Posterior cingulate gyrus (tissue), 11 donors: Measurements from ENCODE around the gene WDR6.
"Not testable (repeated sequence)": the region's sequence is repeated elsewhere in the genome, so short reads cannot be mapped to it uniquely, and the experiment has no call there.

Source experiments
- DNase-seq, 10 donors: peaks; one replicate each; pipeline versions ENCODE4 v3.0.0 to v3.0.0-alpha.2; 2020 to 2021; ENCODE audit warnings: mixed read lengths in 3 of 10
- intact Hi-C: fragments of 100-400 bp; cut with DNase I; formaldehyde crosslinking; loops from one replicate; pipeline ENCODE4 v1.15.1; 2023

WDR6 gene

DNA sequence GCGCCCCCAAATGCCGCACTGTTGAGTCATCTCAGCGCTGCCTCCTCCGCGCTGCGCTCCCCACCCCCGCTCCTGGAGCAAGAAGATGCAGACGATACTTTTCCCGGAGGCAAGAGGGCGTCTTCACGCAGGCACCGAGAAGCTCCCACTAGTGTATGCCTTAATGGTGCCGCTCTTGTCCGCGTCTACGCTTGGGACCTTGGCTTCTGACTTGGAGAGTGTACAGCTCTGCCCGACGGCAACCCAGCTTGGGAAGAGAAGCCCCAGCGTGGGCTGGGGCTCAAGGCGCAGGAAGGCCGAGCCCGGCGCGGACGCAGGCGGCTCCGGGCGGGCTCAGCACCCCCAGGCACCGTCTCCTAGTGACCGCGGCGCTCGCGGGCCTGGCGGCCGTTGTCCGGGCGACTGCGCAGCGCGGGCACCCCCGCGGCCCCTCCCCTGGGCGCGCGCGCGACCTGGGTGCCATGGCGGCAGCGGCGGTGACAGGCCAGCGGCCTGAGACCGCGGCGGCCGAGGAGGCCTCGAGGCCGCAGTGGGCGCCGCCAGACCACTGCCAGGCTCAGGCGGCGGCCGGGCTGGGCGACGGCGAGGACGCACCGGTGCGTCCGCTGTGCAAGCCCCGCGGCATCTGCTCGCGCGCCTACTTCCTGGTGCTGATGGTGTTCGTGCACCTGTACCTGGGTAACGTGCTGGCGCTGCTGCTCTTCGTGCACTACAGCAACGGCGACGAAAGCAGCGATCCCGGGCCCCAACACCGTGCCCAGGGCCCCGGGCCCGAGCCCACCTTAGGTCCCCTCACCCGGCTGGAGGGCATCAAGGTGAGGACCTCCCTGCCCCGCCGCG, 17.2 kb upstream of the WDR6 start, which contains the start of gene P4HTM:
P4HTM (plus strand) TSS at position 446 of the 840 bp plus-strand sequence; CDS start at position 462, 16 bp downstream.
- peak; percentile 75 to 99 (median 90) for DNase-seq
- intact Hi-C loops, result loop anchor here (2.0 kb wide), 2 partner anchors 17 to 71 kb away; partner anchors contain the start of genes ARIH2 and WDR6

DNA sequence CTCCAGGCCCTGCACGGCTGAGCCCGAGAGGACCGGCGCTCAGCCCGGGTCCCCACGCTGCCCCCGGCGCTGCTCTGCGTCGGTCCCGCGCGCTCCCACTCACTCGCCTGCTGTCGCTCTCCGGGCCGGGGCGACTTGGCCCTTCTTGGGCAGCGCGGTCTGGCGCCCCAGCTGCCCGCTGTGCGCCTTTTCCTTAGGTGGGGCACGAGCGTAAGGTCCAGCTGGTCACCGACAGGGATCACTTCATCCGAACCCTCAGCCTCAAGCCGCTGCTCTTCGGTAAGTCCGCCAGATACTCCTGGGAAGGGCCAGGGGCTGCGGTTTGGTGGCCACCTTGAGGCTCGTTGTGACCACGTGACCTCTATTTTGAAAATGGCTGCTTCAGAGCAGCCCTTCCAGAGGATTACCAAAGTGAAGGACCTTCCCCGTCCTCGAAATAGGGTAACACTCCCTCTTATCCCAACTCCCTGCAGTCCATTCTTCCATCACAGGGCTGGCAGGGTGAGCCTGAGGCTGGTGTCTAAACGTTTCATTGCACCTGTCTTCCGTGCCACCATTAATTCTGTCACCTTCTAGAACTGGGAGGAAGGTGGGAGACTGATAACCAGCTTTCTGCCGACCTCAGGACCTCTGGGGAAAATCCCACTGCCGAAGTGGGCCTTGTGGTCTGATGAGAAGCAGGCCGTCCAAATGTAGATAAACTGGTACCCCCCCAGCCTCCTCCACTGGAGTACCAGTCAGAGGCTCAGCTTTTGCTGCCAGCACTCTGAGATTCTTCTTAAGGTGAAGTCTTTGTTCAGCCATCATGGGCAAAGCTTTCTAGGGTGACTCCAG, 16.3 kb upstream of the WDR6 start:
- DNase-seq, result peak in 5 of 10 donors; percentile 30 to 90 (median 68)
- intact Hi-C loops, result loop anchor here (2.0 kb wide), 2 partner anchors 16 to 72 kb away; partner anchors contain the start of genes ARIH2 and WDR6

DNA sequence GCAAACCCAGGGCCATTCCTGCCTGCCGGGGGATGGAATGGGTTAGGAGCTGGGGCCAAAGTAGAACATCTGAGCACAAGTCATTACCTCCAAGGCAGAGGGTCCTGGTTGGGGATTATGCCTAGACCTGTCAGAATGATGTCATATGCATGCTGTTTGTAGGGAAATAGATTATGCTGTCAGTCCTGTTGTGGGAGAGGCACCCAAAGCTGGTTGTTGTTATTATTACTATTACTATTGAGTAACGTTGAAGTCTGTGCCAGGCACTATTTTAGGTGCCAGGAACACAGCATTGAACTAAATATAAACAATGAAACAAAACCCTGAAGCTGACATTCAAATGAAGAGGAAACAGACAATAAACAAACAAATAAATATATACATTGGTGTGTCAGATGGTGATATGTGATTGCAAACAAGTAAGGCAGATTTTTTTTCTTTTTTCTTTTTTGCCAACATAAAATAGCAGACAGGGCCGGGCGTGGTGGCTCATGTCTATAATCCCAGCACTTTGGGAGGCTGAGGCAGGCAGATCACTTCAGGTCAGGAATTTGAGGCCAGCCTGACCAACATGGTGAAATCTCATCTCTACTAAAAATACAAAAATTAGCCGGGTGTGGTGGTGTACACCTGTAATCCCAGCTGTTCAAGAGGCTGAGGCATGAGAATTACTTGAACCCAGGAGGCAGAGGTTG, 15.2 kb upstream of the WDR6 start:
- intact Hi-C loops, result loop anchor here (2.0 kb wide), 2 partner anchors 15 to 73 kb away; partner anchors contain the start of genes ARIH2 and WDR6
- DNase-seq, result peak in 3 of 10 donors; percentile 50 to 60 (median 56)

DNA sequence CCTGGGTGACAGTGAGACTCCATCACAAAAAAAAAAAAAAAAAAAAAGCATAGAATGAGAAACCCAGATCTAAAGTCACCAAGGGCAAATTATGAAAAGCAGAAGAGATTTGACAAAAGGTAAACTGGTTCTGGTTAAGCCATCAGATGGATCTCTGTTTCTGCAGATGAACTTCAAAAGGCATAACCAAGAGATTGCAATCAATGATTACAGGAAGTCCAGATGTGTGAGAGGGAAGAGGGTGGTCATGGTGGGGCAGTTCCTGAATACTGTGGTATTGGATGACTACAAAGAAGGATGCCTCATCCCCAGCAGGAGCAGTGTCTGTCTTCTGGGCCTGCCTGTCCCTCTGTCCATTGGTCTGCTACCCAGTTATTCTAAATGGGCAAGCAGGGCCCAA, 13.4 kb upstream of the WDR6 start:
- DNase-seq, result no peak
- intact Hi-C loops, result no loop called here

DNA sequence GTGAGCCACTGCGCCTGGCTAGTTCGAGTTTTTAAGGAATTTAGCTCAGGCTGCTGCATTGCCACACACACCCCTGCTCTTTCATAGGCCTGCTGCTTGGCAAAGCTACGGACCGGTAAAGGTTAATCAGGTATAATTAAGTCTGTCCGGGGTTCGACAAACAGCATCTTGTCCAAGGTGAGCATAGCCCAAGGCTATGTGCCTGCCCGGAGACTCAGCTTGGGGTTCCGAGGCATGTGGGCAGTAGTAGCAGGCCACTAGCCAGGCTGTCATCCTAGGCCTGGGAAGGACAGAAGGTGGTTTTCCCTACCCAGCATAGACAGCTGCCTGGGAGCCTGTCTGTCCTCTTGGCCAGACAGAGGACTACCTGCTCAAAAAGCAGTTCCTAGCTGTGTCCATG, 10.6 kb upstream of the WDR6 start:
- peak in 2 of 10 donors; percentile 26 to 54 for DNase-seq
- intact Hi-C loops, result no loop called here

DNA sequence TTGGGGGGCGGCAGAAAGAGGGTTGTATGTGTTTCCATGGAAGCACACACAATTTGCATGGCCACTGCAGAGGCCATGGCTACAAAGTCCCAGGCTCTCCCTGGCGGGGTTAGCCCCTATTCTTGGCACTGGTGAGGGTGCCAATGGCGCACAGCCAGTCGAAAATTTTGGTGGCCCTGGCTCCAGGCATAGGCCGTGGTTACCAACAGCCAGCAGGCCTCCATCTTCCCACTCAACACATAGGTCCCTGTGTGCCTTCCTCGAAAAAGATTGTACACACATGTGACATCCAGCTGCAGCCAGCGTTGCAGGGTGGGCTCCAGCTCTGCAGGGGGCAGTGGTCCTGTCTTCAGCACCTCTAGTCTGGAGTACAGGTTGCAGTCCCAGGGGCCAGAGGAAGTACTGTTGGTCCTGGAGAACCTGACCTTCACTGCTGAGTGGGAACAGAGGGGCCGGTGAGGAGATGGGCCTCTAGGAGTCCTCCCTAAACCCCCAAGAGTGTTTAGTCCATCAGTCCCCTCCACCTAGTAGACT, 10.0 kb upstream of the WDR6 start:
- peak in 2 of 10 donors; percentile 38 to 62 for DNase-seq
- intact Hi-C loops, result no loop called here

DNA sequence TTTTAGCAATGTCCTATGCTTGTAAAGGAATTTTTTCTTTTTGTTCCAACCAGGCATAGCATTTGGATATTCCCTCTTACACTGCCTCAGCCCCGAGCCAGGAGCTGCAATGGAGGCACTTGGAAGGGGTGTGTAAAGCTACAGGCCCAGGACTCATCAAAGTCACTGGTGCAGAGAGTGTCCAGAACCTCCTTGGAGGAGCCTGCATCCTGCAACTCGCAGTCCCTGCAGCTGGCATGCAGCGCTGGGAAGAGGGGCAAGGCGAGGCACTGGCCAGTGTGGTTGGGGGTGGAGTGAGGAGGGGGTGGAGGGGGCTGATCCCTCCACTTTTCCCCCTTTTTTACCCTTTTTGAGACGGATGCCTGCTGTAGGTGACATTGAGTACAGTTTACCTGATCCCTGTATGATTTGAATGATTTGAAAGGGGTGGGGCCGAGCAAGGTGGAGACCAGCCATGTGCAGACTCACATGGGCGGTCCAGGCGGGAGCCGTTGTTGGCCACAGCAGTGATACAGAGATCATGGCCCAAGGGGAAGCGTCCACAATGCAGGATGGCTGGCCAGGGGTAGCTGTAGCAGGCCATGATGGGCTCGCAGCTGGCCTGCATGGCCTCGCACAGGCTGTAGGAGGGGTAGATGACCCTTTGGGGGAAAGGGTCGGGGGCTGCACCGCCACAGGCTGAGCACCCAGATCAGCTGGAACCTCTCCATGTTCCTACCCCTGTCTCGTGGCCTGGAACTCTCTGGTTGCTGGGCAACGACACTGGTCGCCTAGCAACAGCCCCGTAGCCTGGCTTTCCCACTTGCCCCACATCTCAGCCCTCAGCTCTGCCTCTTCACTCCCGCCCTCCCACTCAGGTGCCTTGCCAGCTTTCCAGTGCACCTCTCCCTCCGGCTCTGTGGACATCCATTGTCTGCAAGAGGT, 9.2 kb upstream of the WDR6 start:
- peak in 7 of 10 donors; percentile 60 to 94 (median 72) for DNase-seq
- intact Hi-C loops, result no loop called here

DNA sequence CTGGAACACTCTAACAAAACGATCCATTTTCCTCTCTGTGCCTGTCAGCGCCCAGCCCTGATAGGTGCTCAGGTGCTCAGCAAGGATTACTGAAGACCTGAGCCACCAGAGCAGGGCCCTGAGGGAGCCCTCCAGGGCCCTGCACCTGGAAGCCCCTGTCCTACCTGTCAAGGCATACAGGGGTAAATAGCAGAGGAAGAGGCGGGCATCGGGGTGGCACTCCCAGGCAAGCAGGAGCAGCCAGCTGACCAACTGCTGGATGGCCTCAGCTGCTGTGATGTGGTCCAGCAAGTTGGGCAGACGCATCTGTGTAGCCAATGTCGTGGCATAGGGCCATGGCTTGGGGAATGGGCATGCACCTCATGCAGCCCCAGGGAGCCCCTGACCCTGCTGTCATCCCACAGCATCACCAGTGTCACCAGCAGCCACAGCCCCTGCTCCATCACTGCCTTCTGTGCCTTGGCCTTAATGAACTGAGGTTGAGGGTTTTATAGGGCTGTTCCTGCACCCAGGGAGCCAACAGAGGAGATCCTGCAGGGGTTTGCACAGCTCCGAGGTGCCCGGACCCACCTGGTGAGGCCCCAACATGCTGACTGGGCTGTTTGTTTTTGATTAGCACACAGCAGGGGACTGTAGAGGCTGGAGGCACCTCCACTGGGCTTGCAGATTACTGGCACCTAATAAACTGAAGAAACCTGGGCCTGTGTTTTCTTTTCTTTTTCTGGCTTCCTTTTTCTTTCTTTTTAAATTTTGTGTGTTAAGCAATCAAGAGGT, 7.9 kb upstream of the WDR6 start:
- peak in 1 of 10 donors; percentile 73 for DNase-seq
- intact Hi-C loops, result no loop called here

DNA sequence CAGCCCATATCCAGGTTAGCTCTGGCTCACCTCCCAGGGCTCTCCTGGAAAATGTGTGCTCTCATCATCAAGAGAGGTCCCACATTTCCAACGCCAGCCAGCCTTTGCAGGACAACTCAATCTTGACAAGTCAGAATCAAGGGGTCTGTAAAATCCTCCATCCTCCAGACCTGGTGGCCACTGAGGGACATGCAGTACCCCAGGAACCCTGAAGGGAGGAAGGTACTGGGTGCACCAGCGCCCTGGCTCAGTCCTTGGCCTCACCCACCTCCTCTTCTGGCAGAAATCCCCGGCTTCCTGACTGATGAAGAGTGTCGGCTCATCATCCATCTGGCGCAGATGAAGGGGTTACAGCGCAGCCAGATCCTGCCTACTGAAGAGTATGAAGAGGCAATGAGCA, 6.0 kb upstream of the WDR6 start:
- intact Hi-C loops, result no loop called here
- DNase-seq, result no peak

DNA sequence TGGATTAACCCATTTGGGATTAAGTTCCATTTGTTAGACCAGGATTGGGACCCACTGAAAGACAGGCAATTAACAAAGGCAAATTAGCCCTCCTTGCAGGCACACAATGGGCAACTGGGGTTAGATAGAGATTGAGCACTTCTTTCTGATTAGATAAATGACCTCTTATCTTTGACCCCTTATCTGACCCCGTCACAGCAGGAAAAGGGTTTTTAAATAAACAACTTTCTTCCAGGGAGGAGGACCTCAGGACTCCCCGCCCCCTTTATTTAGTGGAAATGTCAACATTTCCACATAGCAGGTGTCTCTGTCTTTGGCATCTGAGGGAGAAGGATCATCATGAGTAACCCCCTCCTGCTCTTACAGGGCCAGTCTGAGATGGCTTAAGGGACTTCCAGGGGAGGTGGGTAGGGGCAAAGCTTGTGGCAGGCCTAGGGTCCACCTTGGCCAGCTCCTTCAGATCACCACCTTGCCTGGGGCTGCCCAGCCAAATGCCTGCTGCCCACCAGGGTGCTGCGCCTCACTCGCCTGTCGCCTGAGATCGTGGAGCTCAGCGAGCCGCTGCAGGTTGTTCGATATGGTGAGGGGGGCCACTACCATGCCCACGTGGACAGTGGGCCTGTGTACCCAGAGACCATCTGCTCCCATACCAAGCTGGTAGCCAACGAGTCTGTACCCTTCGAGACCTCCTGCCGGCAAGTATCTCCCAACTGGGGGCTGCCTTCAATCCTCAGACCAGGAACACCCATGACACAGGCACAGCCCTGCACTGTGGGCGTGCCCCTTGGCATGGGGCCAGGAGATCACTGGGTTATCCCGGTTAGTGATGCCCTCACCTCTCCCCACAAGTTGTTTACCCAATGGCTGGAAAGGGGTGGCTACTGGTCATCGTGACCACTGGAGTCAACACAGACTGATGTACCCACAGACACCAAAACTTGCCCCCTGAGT, 2.6 kb upstream of the WDR6 start:
- intact Hi-C loops, result no loop called here
- DNase-seq, result no peak

DNA sequence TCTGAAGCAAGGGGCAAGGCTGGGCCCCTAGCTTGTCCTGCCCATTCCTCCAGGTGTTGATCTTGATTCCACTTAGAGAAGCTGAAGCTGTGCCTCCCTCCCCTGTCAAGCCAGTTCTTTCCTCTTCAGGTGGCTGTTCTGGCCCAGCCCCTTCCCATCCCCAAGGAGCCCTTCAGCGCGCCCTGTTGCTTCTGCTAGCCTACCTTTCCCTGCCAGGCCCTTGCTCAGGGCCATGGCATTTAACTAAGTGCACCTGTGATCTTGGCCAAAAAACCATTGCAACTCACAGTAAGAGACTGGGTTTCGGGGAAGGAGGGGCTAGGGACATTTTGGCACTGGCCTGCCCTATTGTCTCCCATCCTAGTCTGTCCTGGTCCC, 1.9 kb upstream of the WDR6 start:
- intact Hi-C loops, result no loop called here
- DNase-seq, result no peak

DNA sequence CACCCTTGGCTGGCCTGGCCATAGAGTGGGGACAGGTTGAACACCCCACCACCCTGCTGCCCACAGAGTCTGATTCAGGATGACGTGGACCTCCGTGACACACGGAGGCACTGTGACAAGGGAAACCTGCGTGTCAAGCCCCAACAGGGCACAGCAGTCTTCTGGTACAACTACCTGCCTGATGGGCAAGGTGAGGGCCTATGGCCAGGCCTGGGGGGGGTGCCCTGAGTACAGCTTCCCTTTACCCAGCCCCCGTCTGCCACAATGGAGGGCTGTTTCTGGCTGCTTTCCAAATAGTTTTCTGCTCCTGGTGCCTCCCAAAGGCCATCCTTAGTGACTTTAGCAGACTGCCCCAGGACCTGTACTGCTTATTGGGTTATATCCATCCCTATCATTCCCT, 1.2 kb upstream of the WDR6 start:
- DNase-seq, result no peak
- intact Hi-C loops, result loop anchor here (2.0 kb wide), 1 partner anchor 15 kb away; the partner anchor contains the start of gene P4HTM

DNA sequence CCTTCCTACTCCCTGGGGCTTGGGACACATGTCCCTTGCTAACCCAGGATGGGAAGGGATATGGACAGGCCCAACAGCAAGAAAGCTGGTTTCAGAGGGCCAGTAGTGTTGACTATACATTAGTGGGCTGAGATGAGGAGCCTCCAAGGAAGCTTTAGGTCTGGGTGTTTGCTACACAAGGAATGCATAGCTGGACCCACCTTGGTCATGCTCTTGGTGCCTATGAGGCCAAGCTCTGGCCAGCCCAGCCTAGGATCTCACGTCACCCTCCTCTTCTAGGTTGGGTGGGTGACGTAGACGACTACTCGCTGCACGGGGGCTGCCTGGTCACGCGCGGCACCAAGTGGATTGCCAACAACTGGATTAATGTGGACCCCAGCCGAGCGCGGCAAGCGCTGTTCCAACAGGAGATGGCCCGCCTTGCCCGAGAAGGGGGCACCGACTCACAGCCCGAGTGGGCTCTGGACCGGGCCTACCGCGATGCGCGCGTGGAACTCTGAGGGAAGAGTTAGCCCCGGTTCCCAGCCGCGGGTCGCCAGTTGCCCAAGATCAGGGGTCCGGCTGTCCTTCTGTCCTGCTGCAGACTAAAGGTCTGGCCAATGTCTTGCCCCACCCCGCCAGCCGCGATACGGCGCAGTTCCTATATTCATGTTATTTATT, 653 bp upstream of the WDR6 start:
- DNase-seq, result peak in 2 of 10 donors; percentile 40 to 91
- intact Hi-C loops, result loop anchor here (2.0 kb wide), 1 partner anchor 16 kb away; the partner anchor contains the start of gene P4HTM

DNA sequence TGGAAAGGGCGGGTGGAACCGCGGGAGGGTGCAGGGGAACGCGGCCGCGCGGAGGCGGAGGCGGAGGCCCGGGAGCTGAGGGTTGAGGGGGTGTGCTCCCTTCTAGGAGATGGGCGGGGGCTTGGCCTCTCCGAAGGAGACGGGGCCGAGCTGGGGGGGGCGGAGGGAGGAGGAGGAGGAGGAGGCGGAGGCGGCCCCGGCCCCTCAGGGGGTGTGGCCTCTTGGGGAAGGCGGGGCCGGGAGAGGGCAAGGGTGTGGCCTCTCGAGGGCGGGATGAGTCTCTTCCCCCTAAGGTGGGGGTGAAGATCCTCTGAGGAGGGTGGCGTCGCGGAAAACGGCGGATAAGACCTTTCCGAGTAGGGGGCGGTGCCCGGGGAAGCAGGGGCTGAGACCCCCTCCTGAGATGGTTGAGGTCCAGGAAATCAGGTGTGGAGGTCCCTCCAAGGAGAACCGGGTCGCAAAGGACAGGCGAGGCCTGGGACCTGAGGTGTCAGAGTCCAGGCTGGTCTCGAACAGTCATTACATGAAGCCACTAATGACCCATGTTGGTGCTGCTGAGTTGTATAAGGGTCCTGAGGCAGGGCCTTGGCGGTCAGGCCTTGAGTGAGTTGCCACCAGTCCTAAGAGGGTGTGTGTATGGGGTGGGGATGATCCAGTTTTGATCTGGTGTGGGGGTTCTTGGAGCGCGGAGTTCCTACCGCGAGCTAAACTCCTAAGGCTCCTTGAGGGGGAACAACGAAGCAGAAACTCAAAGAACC, 759 bp downstream of the WDR6 start:
- peak; percentile 63 to 96 (median 74) for DNase-seq
- intact Hi-C loops, result loop anchor here (2.0 kb wide), 1 partner anchor 17 kb away; the partner anchor contains the start of gene P4HTM

DNA sequence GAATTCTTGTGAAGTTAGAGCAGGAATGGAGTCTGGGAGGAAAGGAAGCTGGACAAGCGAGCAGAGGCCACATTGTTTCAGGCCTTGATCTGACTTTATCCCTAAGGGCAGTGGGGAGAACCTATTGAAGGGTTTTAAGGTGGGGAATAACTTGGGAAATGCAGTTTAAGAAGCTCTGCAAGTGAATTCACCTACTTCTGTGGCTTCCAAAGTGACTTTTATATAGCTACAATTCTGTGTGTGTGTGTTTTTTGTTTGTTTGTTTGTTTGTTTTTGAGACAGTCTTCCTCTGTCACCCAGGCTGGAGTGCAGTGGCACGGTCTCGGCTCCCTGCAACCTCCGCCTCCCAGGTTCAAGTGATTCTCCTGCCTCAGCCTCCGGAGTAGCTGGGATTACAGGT, 1.4 kb downstream of the WDR6 start:
- intact Hi-C loops, DNase-seq: not testable (repeated sequence)

DNA sequence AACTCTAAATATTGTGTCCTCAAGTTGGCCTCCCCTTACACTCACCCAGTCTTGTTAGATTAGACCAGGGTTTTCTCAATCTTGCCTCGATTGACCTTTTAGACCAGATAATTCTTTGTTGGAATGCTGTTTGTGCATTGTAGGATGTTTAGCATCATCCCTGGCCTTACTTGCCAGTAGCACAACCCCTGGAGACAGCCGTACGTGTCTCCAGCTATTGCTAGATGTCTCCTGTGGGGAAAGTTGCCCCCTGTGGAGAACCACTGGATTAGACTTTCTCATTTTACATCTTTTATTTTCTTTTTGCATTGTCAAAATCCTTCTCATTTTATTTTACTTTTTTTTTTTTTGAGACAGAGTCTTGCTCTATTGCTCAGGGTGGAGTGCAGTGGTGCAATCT, 2.2 kb downstream of the WDR6 start:
- intact Hi-C loops, result no loop called here

More for the DNA sequence above, 2.2 kb downstream of the WDR6 start:
- no peak for DNase-seq
